Measurements from ENCODE around the gene DNAJC2.
"Not testable (repeated sequence)": the region's sequence is repeated elsewhere in the genome, so short reads cannot be mapped to it uniquely, and the experiment has no call there.

Gene DNAJC2

DNA sequence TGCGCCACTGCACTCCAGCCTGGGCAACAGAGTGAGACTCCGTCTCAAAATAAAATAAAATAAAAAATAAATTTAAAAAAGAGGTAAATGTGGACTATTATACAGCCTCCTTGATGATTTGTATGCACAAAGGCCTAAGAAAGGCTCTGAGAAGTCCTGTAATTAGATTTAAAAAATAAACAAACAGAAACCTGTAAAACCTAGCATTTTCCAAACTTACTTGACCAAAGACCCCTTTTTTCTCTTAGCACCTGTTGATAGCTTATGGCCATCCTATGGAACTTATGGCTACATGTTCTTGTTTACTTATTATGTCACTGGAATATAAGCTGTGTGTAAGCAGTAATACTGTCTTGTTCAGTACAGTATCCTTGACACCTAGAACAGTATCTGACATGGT is 5.7 kb downstream of the DNAJC2 start:
- DNase-seq = no peak

DNA sequence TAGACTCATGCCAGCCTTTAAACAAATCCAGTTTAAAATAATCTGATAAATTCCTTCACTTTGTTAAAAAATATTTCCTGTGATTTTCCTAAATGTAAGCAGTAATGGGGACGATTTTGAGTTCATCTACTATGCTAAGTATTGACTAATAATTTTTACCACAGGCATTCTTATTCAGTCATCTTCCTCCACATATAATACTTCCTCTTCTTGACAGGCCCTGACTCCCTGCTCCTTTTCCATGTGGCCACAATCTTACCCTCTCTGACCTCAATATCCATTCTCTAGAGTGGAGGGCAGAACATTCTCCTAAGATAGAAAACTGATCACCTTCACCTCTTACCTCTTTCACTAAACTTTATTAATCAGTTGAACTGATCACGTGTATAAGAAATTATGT is 7.8 kb downstream of the DNAJC2 start:
- DNase-seq = peak; percentile 70 to 71

DNA sequence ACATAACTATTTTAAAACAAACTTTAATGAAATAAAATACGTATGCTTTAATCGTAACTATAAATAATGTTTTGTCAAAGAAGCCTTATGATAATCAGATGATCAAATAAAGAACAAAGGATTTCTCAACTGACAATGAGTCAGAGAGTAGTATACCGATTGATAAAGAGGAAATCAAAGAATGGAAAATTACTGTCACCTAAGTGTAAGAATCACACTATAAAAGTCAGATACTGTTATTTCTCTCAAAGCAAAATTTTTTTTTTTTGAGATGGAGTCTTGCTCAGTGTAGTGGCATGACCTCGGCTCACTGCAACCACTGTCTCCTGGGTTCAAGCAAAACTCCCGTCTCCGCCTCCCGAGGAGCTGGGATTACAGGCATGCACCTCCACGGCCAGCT is 18.8 kb downstream of the DNAJC2 start:
- no peak for DNase-seq

DNA sequence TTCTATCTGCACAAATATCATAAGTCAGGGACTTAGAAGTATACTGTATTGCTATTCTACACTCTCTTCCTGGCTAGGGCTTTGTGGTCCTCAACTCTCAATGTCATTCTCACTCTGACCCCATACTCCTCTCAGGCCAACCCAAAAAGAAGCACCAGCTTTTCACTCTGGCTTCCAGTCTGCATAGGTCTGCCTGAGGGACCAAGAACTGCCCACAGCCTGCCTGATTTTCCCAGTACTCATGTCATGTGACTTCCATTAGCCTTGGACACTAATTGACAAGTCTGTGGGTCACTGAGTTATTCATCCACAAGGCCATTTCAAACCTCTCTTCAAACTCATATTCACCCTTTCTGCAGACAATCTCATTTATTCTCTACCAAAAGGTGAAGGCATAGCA is 27.6 kb downstream of the DNAJC2 start:
- DNase-seq = no peak

DNA sequence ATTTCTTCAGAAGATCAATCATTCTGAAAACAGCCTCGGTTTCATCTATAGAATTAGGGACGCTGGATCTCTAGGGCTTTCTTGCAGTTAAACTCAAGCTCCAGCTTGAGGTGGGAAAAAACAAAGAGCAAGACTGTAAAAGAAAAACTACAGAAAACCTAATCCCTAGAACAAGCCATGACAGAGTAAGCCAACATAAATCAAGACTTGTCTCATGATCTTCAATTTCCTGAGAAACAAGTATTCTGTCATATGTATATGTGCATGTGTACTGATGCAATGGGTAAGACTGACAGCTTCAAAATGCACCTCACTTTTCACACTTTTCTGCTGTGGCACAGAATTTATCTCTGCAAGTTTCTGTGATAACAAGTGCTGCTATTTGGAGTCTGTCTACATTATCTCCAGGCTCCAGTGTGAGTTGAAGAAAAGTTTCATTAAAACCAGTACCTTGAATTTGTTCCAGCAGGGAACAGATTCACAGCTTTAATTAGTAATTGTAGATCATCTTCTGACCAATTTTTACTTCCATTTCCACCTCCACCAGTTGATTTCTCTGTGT is 28.1 kb downstream of the DNAJC2 start:
- DNase-seq = no peak

- DNase-seq = no peak
Observed at GRCh38 chr7:103314852-103315251, 29.7 kb downstream of the DNAJC2 start.

- DNase-seq = no peak
Observed at GRCh38 chr7:103307503-103308231, 36.9 kb downstream of the DNAJC2 start.

DNA sequence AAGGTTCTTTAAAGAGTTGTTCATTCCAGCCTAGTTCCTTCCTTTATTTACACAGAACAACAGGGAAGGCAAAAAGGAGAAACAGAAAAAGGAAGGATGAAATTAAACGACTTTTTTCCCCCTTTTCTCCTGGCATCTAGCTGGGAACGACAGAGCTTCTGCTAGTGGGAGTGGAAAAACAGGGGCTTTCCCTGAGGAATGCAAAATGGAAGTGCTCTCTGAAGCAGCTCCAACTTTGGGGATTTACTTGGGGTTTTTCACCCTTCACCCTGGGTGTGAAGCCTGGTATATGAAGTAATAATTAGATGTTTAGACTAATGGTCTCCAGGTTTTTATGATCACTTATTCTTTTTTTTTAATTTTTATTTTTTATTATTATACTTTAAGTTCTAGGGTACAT is 43.1 kb downstream of the DNAJC2 start:
- no peak for DNase-seq

- no peak for DNase-seq
Observed at GRCh38 chr7:103299660-103300059, 44.9 kb downstream of the DNAJC2 start.

GRCh38 chr7:103297837-103298179 is 46.8 kb downstream of the DNAJC2 start:
- no peak for DNase-seq

DNA sequence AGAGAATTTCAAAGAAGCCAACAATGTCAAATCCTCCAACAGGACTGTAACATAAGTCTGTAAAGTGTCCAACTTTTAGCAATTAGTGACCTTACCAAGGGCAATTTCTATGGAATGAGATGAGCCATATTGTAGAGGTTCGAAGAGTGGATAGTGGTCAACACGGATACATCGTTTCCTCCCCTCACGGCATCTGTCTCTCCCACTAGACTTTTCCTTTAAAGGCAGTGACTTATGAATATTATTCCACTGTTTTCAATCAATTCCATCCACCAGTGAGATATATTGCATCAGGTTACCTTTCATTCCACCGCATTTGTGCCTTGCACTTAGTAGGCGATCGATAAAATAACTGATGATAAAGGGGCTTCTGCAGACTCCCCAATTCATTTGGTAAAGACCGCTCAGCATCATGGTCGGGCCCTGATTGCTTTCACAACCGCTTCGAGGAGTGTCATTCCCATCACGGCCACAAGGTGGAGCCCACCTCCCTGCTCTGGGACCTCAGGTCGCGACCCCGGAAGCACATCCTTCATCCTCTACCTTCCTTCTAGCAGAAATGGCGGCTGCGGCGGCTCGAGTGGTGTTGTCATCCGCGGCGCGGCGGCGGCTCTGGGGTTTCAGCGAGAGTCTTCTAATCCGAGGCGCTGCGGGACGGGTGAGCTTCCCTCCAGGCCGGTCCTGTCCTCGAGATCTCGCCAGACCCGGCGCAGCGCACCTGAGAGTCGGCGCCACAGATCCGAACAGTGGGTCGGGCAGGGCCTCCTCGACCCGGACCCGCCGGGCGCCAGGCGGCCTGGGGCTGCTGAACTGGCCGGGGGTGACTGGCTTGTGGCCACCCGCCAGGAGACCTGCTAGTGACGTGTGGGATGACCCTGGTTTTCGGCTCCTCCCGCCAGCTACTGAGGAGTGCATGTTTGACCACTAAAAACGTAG is 47.4 kb downstream of the DNAJC2 start, which contains the start of gene PMPCB:
PMPCB (plus strand) TSS at position 535 of the 936 bp plus-strand sequence; CDS start at position 560, 25 bp downstream.
- peak; percentile 80 for DNase-seq

DNA sequence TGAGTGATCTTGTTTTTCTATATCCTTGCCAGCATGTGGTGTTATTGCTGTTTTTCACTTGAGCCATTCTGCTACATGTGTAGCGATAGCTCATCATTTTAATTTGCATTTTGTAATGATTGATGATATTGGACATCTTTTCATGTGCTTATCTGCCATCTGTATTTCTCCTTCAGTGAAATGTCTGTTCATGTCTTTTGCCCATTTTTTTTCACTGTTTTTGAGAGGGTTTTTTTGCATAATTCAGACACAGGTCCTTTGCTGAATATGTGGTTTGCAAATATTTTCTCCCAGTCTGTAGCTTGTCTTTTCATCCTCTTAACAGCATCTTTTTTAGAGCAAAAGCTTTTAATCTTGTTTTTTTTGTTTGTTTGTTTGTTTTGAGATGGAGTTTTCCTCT is 51.0 kb downstream of the DNAJC2 start:
- DNase-seq = no peak

DNA sequence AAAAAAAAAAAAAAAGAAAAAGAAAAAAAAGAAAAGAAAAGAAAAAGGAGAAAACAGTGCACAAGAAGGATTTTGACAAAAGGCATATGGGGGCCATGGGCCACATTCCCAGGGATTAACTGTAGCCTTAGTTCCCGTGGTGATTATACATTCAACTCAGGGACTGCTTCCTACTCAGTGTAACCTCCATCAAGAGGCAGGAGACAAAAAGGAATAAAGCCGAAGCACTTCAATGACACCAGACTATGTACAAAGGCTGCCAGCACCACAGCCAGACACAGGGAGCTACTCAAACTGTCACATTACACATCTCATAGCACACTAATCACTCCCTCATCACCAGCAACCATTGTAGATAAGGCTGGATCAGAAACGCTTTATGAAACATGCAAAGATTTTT is 52.4 kb downstream of the DNAJC2 start:
- DNase-seq = no peak

GRCh38 chr7:103282802-103283427 is 61.7 kb downstream of the DNAJC2 start:
- not testable (repeated sequence) for DNase-seq

- DNase-seq = not testable (repeated sequence)
Observed at GRCh38 chr7:103280803-103281155, 63.8 kb downstream of the DNAJC2 start.

DNA sequence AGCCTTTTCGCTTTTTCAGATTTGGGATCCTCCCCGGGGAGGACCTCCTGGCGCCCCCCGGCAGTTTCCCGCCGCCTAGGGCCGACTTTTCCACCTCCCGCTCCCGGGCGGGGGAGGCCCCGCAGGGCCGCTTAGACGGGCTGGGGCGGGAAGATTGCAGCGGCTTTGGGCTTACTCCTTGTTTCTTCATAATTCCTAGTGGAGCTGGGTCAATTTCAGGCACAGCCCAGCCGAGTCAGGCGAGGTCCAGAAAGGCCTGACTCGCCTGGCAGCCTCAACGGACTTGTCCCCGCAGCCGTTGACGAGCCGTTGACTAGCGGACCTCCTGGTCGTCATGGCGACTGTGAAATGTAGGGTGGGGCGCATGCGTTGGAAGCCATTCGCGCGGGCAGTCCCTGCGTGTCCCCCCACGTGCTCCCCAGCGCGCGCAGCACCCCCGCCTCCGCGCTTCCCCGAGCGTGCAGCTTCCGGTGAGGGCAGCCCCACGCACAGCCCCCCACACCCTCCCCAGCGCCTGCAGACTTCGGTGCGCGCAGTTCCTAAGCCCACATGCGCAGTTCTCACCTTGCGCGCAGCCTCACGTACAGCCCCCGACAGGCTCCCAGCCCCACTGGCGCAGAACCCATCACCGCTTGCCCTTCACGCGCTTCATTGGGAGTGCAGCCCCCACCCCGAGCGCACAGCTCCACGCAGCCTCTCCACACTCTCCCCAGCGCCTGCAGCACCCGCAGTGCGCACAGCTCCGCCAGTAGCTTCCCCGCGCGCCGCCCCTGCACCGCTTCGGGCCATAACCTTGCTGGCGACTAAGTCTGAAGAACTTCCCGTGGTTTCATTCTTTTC is 64.4 kb downstream of the DNAJC2 start:
- not testable (repeated sequence) for DNase-seq

DNA sequence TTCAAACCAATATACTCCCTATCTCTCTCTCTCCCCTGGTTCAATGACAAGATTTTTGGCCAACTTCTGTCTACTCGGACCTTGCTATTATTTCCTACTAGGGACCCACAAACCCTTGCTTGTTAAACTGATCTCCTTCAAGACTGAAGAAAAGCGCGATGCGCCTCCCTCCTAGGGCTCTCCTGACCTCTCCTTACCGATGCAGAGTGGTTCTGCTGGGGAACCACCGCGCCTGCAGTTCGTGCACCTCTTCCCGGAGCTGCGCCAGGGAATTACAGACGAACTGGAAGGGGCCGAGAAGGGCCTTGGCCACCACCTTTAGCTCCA is 65.0 kb downstream of the DNAJC2 start:
- DNase-seq = not testable (repeated sequence)

GRCh38 chr7:103278195-103278594 is 66.4 kb downstream of the DNAJC2 start:
- DNase-seq = not testable (repeated sequence)

DNA sequence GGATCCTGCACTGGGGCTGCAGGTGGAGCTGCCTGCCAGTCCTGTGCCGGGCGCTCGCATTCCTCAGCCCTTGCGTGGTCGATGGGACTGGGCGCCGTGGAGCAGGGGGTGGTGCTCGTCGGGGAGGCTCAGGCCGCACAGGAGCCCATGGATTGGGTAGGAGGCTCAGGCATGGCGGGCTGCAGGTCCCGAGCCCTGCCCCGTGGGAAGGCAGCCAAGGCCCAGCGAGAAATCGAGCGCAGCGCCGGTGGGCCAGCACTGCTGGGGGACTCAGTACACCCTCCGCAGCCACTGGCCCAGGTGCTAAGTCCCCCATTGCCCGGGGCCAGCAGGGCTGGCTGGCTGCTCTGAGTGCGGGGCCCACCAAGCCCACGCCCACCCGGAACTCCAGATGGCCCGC is 69.7 kb downstream of the DNAJC2 start:
- DNase-seq = not testable (repeated sequence)

DNA sequence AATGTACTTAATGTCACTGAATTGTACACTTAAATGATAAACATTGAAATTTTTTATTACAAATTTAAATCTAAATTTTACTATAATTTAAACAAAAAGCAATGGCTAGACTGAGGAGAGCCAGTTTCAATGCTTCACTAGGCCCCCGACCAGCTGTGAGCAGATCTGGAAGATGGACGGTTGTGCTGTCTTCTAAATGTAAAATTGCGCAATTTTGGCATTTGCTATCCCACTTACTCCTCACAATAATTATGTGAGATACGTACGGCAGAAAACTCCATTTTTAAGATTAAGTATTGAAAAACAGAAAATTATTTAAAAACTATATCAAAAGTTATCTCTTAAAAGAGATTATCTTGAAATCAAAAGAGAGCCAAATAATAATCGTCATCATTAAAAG is 71.2 kb downstream of the DNAJC2 start:
- not testable (repeated sequence) for DNase-seq

- not testable (repeated sequence) for DNase-seq
Observed at GRCh38 chr7:103266229-103266628, 78.3 kb downstream of the DNAJC2 start.

GRCh38 chr7:103264054-103264453 is 80.5 kb downstream of the DNAJC2 start:
- not testable (repeated sequence) for DNase-seq

Data from AML-193 (cell line).